GM19025 (cell line): ENCODE data around the gene TOMM20.
"Not testable (repeated sequence)": the region's sequence is repeated elsewhere in the genome, so short reads cannot be mapped to it uniquely, and the experiment has no call there.

Experiments used
- ATAC-seq: cut with Tn5 transposase; IDR thresholded peaks from one replicate; pipeline ENCODE4 v1.9.1; 2021; ENCODE audit warnings: mild to moderate bottlenecking, low read depth, moderate library complexity; ENCODE audit not compliant: unreplicated experiment

TOMM20 gene

GRCh38 chr1:235105051-235106043 is 23.3 kb downstream of the TOMM20 start:
- ATAC-seq: peak; percentile 78

GRCh38 chr1:235102993-235103411 is 25.6 kb downstream of the TOMM20 start:
- no peak for ATAC-seq

- ATAC-seq: no peak
Measured at GRCh38 chr1:235102259-235102582, 26.4 kb downstream of the TOMM20 start.

- no peak for ATAC-seq
Measured at GRCh38 chr1:235101558-235102258, 26.9 kb downstream of the TOMM20 start.

GRCh38 chr1:235100194-235100772 is 28.4 kb downstream of the TOMM20 start:
- no peak for ATAC-seq

- no peak for ATAC-seq
Measured at GRCh38 chr1:235098991-235099390, 29.6 kb downstream of the TOMM20 start.

- no peak for ATAC-seq
Measured at GRCh38 chr1:235098547-235098946, 30.1 kb downstream of the TOMM20 start.

GRCh38 chr1:235097501-235097900 is 31.1 kb downstream of the TOMM20 start:
- not testable (repeated sequence) for ATAC-seq

- ATAC-seq: no peak
Measured at GRCh38 chr1:235095938-235096562, 32.6 kb downstream of the TOMM20 start.

GRCh38 chr1:235093696-235094592 is 34.7 kb downstream of the TOMM20 start:
- no peak for ATAC-seq

GRCh38 chr1:235093013-235093695 is 35.5 kb downstream of the TOMM20 start:
- ATAC-seq: no peak

- not testable (repeated sequence) for ATAC-seq
Measured at GRCh38 chr1:235092415-235092814, 36.2 kb downstream of the TOMM20 start.

GRCh38 chr1:235092045-235092406 is 36.6 kb downstream of the TOMM20 start:
- not testable (repeated sequence) for ATAC-seq

GRCh38 chr1:235091319-235092044 is 37.2 kb downstream of the TOMM20 start:
- not testable (repeated sequence) for ATAC-seq

- no peak for ATAC-seq
Measured at GRCh38 chr1:235090406-235091069, 38.1 kb downstream of the TOMM20 start.

- no peak for ATAC-seq
Measured at GRCh38 chr1:235088907-235089306, 39.7 kb downstream of the TOMM20 start.

GRCh38 chr1:235088430-235088829 is 40.2 kb downstream of the TOMM20 start:
- ATAC-seq: no peak

- ATAC-seq: no peak
Measured at GRCh38 chr1:235087906-235088305, 40.7 kb downstream of the TOMM20 start.
